ENCODE data around the gene RPS6KA2. TPM values are rescaled to one million over a fixed set of nuclear protein-coding genes. Genes with fewer than 3 reads are reported as not detected.

Gene RPS6KA2
- polyA plus RNA-seq, 6 donors from 2014 or later, result 2.1 to 5.4 (median 4.6) TPM

DNA sequence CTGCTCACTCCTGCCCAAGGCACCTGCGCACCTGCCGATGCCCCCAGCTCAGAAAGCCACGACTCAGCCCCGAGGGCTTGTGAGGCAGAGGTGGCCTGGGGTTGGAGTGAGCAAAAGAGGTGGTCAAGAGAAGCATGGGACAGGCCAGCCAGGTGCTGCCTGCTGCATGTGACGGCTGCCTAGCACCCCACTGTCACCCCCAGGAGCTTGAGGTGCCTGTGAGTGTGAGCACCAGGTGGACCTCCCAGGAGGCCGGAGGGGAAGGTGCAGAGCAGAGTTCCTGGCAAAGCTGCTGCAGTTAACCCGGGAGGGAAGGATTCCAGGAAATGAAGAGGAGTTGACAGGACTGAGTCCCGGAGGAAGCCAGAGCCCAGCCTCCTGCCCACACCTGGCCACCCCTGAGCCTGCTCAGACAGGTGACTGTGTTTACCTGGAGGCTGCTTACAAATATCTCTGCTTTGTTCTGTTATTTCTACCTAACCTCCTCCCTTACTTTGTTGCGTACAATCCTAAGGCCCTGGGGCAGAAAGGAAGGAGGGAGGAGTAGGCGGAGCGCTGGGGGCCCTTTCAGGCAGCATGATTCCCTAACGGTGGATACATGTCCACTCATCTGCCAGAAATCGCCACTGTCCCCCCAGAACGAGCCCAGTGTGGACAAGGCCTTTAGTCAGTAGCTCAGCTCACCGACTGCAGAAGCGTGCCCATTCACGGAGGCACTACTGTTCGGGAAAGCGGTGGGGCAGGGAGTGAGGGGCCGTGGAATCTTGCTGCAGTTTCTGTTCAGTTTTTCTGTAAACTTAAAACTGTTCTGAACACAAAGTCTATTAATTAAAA is 156.8 kb downstream of the RPS6KA2 start:
- Mint-ChIP-seq H3K4me1 (peaks cover 0 to 5% (median 3%) of the 10 kb centered on the region in 3 donors), H3K4me3 (no peak overlapping the region), H3K27me3 (peaks cover 0 to 6% (median 0%) of the 10 kb centered on the region in 3 donors), H3K36me3 (peaks cover 0 to 7% of the 10 kb centered on the region in 2 donors), H3K9me3 (no peaks in the 10 kb centered on the region), H3K27ac (no peak overlapping the region)
- DNase-seq (no peak), ATAC-seq (ENCODE audit: low read depth in 2 of 2) (no peak)

DNA sequence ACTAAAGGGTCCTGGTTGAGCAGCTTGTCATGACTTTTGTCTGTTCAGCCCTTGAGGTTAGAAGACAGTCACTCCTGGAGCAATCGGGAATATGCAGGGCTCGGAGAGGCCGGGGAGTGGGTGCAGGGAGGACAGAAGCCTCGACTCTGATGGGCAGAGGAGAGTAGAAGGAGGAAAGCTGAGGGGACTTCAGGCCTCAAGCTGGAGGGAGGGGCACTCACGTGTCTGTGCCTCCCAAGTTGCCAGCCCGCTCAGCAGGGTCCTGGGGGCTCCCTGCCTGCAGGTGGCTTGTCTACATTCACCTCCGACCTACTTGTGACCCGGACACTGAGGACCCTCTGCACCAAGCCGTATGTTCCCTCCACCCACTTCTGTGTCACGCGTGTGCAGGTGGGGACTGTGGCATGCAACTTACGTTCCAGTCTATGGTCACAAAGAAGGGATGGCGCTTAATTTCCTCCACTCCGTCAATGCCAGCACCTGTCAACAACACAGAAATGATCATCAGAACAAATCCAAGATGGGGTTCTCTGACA is 157.6 kb downstream of the RPS6KA2 start:
- H3K36me3 Mint-ChIP-seq, result peaks cover 0 to 7% of the 10 kb centered on the region in 2 donors

DNA sequence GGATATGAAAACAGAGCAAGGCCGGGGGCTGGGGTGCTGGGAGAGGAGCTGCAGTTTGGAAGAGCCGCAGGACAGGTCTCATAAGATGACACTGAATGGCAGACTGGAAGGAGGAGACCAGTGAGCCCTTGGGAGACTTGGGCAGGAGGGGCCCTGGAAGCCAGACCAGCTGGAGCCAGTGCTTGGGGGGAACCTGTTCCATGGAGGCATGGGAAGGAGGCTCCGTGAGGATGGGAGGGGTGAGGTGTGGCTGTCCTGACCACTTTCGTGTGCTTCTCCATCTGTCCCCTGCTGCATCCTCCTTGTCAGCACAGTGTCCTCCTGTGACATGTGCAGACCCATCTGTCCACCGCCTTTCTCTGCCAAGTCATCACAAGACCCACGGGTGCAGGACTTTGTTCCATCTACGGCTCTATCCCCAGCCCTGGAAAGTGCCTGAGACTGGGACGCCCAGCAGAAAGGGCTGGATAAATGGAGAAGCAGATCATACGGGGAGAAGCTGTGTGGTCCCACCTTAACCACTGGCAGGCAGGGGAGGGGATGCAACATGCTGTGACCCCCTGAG is 159.5 kb downstream of the RPS6KA2 start:
- H3K27ac Mint-ChIP-seq, result no peak overlapping the region
- H3K36me3 Mint-ChIP-seq, result peaks cover 0 to 4% of the 10 kb centered on the region in 2 donors
- ATAC-seq (ENCODE audit: low read depth in 2 of 2), result no peak
- H3K9me3 Mint-ChIP-seq, result no peaks in the 10 kb centered on the region
- no peak overlapping the region for H3K4me3 Mint-ChIP-seq
- no peak for DNase-seq
- peaks cover 13 to 20% (median 13%) of the 10 kb centered on the region in 3 donors for H3K4me1 Mint-ChIP-seq
- H3K27me3 Mint-ChIP-seq, result no peaks in the 10 kb centered on the region

More for the DNA sequence above, 157.6 kb downstream of the RPS6KA2 start:
- H3K27me3 Mint-ChIP-seq, result peaks cover 0 to 6% (median 0%) of the 10 kb centered on the region in 3 donors
- DNase-seq (no peak), ATAC-seq (ENCODE audit: low read depth in 2 of 2) (no peak)
- H3K27ac Mint-ChIP-seq, result no peak overlapping the region
- H3K4me1 Mint-ChIP-seq, result peaks cover 0 to 5% (median 3%) of the 10 kb centered on the region in 3 donors
- H3K4me3 Mint-ChIP-seq, result no peak overlapping the region
- no peaks in the 10 kb centered on the region for H3K9me3 Mint-ChIP-seq

DNA sequence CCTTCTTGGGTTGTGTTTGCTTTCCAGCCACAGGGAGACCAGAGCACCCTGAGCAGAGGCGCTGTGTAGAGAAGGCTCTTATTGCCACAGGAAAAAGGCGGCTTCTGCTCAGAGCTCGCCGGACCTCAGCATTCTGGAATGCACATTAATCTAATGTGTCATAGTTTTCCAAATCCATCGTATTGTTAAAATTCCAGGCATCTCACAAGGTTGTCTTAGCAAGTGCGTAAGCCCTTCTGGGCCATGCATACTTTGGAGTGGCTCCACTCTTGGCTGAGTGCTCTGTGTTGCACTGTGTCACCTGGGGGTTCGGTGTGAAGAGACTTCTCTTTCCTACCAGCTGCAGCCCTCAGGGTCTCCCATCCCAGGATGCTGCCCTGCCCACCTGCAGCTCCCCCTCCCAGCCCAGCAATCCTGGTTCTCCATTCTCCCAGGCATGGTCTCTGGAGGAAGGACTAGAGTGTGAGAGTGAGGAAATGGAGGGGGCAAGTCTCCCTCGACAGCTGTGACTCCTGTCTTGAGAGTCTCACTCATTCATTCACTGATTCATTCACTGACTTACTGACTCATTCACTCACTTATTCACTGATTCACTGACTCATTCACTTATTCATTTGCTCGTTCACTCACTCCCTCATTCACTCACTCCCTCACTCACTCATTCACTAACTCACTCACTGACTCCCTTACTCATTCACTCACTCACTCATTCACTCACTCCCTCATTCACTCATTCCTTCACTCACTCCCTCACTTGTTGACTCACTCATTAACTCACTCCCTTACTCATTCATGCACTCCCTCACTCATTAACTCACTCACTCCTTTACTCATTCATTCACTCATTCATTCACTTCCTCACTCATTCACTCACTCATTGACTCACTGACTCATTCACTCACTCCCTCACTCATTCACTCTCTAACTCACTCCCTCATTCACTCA is 160.6 kb downstream of the RPS6KA2 start:
- no peaks in the 10 kb centered on the region for H3K9me3 Mint-ChIP-seq
- ATAC-seq (ENCODE audit: low read depth in 2 of 2) (no peak), DNase-seq (no peak)
- H3K36me3 Mint-ChIP-seq, result peaks cover 0 to 4% of the 10 kb centered on the region in 2 donors
- H3K4me3 Mint-ChIP-seq, result peak overlapping the region in 1 of 8 donors; percentile 64
- peaks cover 22 to 31% (median 22%) of the 10 kb centered on the region in 3 donors for H3K4me1 Mint-ChIP-seq
- H3K27me3 Mint-ChIP-seq, result no peaks in the 10 kb centered on the region
- H3K27ac Mint-ChIP-seq, result peak overlapping the region in 1 of 6 donors; percentile 14

DNA sequence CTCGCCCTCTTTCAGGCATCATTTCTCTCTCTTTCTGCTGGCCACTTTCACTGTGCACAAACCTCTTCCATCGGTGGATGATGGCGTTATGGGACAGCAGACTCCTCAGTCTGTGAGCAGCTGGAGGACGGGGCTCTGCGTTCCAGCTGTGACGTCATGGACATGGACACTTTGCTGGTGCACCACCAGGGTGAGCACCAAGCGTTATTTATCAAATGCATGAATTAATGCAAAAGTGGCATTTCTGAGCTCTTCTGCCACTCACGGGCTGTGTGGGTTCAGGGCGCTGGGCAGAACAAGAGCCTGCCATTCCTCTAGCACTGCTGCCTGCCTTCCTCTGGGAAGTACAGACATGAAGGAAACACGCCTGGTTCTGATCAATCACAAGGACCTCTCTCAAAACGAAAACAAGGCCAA is 161.4 kb downstream of the RPS6KA2 start:
- Mint-ChIP-seq H3K4me3 (peak overlapping the region in 1 of 8 donors; percentile 29), H3K27ac (peak overlapping the region in 2 of 6 donors; percentile 44 to 52), H3K9me3 (no peaks in the 10 kb centered on the region), H3K27me3 (no peaks in the 10 kb centered on the region), H3K36me3 (peaks cover 0 to 4% of the 10 kb centered on the region in 2 donors), H3K4me1 (peaks cover 30 to 38% (median 30%) of the 10 kb centered on the region in 3 donors)
- DNase-seq (no peak), ATAC-seq (ENCODE audit: low read depth in 2 of 2) (no peak)

DNA sequence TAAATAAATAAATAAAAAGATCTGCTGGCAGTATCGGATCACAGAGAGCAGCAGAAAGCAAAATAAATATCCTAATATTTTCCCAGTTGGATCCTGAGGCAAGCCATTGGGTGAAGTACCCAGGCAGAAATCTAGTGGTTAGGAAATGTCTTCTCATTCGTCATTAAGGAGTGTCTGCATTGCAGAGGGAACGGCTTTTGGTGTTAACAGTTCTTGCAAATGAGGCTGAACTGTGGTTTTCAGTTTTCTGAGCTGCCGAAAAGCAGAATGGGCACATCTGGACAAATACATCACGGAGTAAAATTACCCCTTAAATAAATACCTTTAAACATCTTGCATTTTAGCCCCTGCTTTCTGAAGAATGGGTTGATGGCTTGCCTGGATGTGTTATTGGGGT is 162.1 kb downstream of the RPS6KA2 start:
- H3K4me3 Mint-ChIP-seq, result peak overlapping the region in 1 of 8 donors; percentile 69
- H3K4me1 Mint-ChIP-seq, result peaks cover 36 to 44% (median 36%) of the 10 kb centered on the region in 3 donors
- H3K36me3 Mint-ChIP-seq, result peaks cover 0 to 4% of the 10 kb centered on the region in 2 donors
- H3K27ac Mint-ChIP-seq, result peak overlapping the region in 1 of 6 donors; percentile 79
- ATAC-seq (ENCODE audit: low read depth in 2 of 2) (no peak), DNase-seq (no peak)
- no peaks in the 10 kb centered on the region for H3K27me3 Mint-ChIP-seq
- no peaks in the 10 kb centered on the region for H3K9me3 Mint-ChIP-seq

DNA sequence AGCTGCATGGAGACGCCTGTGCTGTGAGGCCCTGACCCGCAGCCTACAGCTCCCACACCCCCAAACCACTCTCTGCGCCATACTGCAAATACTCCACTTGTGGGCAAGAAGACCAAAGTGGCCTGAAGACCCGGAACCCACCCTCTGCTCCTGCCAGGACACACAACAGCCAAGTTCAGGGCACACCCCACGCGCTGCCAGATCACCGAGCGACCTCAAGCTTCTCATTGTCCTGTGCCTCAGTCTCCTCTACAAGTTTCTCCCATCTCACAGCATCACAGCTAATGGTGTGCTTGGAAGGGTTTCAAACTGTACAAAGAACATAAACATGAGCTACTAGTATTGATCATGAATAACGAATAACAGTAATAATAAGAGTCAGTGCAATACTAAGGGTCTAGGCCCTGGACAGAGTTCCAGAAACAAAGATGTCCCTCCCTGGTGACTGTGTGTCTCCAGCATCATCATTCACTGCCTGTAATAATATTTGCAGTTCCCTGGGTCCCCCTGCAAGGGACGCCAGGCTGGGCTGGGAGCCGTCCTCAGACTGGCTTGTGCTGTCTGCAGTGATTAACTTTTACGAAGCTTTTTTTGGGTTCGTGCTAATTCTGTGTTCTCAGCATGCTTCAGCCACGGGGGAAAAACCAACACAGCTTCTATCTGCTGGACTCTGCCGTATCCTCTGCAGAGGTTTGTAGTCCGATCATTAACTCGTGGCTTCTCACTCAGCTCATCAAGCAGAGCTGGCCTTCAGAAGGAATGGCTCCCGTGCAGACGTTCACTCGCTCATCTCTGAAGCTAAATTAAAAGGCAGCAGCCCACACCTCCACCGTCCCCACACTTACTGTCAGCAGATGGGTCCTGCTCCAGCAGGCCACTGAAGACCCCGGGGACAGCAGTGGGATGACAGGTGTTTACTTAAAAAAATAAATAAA is 162.7 kb downstream of the RPS6KA2 start:
- ATAC-seq (ENCODE audit: low read depth in 2 of 2) (no peak), DNase-seq (no peak)
- Mint-ChIP-seq H3K9me3 (peaks cover 0 to 1% (median 0%) of the 10 kb centered on the region in 7 donors), H3K4me3 (peak overlapping the region in 3 of 8 donors; percentile 6 to 28 (median 22)), H3K4me1 (peaks cover 36 to 44% (median 38%) of the 10 kb centered on the region in 3 donors), H3K27ac (peak overlapping the region in 3 of 6 donors; percentile 29 to 85 (median 51)), H3K36me3 (peaks cover 0 to 4% of the 10 kb centered on the region in 2 donors), H3K27me3 (no peaks in the 10 kb centered on the region)

DNA sequence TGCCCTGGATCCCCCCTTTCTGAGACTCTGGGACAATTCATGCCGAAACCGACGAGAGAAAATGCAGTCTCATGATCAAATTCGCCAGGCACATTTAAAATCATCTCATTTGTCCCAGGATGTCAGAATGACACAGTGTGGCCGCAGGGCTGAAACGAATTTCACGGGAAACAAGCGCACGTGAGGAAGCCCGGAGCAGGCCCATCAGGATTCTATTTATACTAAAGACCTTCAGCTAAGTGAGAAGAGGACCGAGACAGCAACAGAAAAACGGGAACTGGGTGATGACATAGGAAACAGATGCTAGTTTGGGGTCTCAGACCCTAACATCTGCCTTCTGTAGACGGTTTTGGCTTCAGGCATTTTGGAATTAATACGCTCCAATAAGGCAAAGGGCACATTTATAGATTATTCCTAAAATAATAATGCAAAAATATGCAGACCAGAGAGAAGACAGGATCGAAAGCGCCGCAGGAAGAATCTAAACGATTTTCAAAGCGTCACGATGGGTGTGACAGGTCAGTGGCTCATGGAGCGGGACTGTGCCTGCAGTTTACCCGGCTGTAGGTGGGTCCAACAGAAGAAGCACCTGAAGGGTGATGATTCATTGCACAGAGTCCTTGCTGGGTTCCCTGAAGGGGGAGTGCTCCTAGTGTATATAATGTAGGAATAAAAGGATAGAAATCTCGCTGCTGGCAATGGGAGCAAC is 163.5 kb downstream of the RPS6KA2 start:
- Mint-ChIP-seq H3K9me3 (peaks cover 0 to 6% (median 0%) of the 10 kb centered on the region in 7 donors), H3K36me3 (peaks cover 0 to 6% of the 10 kb centered on the region in 2 donors), H3K4me3 (peak overlapping the region; percentile 1 to 80 (median 54)), H3K27ac (peak overlapping the region in 5 of 6 donors; percentile 29 to 90 (median 81)), H3K4me1 (peaks cover 36 to 44% (median 38%) of the 10 kb centered on the region in 3 donors), H3K27me3 (no peaks in the 10 kb centered on the region)
- ATAC-seq (ENCODE audit: low read depth in 2 of 2), result peak; percentile 57 to 61
- peak; percentile 23 for DNase-seq

DNA sequence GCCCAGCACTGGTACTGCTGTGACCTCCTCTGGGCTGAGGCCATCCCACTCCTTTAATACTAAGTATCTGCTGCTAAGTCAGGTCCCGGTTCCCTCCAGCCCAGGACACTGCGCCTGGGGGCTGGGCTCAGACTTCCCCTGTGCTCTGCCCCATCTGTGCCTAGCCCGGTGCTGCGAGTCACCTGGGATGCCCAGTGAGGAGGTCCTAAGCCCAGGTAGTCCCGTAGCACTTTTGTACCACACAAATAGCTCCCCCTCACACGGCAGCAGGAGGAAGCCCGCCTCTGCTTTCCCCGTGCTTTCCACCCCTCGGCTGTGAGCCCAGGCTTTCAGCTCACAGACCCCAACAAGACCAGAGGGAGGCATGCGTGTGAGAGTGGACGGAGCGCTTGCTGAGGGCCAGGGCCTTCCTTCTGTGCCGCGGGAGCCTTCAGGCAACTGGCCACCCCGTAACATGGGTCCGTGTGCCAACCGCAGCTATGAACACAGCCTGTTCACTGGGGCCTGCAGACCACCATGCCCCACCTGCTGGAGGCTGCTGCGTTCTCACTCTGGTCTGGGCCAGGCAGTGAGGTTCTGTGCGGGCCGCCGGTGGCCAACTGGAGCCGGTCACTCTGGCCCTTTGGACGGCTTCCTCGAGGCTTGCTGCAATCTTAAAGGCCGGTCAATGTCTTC is 164.5 kb downstream of the RPS6KA2 start:
- Mint-ChIP-seq H3K4me1 (peaks cover 36 to 44% (median 38%) of the 10 kb centered on the region in 3 donors), H3K27me3 (no peaks in the 10 kb centered on the region), H3K9me3 (peaks cover 2 to 15% (median 5%) of the 10 kb centered on the region in 7 donors), H3K27ac (peak overlapping the region in 5 of 6 donors; percentile 1 to 90 (median 57)), H3K36me3 (peaks cover 8 to 12% of the 10 kb centered on the region in 2 donors), H3K4me3 (peak overlapping the region in 7 of 8 donors; percentile 56 to 84 (median 70))
- DNase-seq, result no peak
- ATAC-seq (ENCODE audit: low read depth in 2 of 2), result no peak

DNA sequence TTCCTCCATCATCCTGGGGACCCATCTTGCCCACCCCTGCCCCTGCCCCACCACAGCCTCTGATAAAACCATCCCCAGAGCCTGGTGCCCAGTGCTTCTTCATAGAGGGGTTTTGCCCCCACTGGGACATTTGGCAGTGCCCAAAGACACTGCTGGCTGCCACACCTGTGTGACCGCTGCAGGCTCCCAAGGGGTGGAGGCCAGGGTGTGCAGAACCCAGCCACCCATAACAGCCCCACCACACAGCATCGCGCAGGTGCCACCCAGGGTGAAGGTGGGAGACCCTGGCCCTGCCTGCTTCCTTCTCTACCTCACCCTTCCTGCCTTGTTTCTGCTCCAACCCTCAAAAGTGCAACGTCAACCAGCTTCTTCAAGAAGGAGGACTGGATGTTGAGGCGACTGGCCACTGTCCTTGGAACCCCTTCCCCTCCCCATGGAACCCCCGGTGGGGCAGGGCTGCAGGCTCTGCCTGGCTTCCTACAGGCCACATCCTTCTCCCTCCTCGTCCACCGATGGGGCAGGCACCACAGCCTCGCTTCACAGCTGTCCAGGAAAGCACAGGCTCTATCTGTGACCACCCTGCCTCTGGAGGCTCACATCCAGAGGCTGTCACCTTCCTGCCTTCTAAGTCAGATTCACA is 165.1 kb downstream of the RPS6KA2 start:
- peak overlapping the region in 3 of 6 donors; percentile 44 to 87 (median 75) for H3K27ac Mint-ChIP-seq

More for the DNA sequence above, 165.1 kb downstream of the RPS6KA2 start:
- peak overlapping the region in 6 of 8 donors; percentile 56 to 84 (median 74) for H3K4me3 Mint-ChIP-seq
- ATAC-seq (ENCODE audit: low read depth in 2 of 2) (peak; percentile 66 to 69), DNase-seq (no peak)
- peaks cover 9 to 12% of the 10 kb centered on the region in 2 donors for H3K36me3 Mint-ChIP-seq
- no peaks in the 10 kb centered on the region for H3K27me3 Mint-ChIP-seq
- peaks cover 34 to 44% (median 38%) of the 10 kb centered on the region in 3 donors for H3K4me1 Mint-ChIP-seq
- H3K9me3 Mint-ChIP-seq, result peaks cover 4 to 16% (median 5%) of the 10 kb centered on the region in 7 donors

Data from naive B cell (primary cell).